HEK293 (cell line): ENCODE results near the gene CRTAP.

ENCODE experiments used
- HIC1 ChIP-seq: fragments of 450-650 bp; formaldehyde crosslinking; IDR thresholded peaks from 2 replicates; pipeline ENCODE4 v1.5.1; 2016; ENCODE audit warnings: missing biosample characterization, missing genetic modification characterization
- IKZF3 ChIP-seq: fragments of 450-650 bp; IDR thresholded peaks from 2 replicates; pipeline ENCODE4 v1.5.0; 2018; ENCODE audit warnings: missing biosample characterization, mild to moderate bottlenecking, missing genetic modification characterization, moderate library complexity
- KLF10 ChIP-seq: fragments of 450-650 bp; IDR thresholded peaks from 2 replicates; pipeline ENCODE4 v1.5.1; 2018; ENCODE audit warnings: missing biosample characterization, mild to moderate bottlenecking, missing genetic modification characterization
- KLF7 ChIP-seq: fragments of 450-650 bp; formaldehyde crosslinking; IDR thresholded peaks from 2 replicates; pipeline ENCODE4 v1.5.1; 2016; ENCODE audit warnings: missing biosample characterization, missing genetic modification characterization, borderline replicate concordance
- REST ChIP-seq: fragments of 450-650 bp; formaldehyde crosslinking; IDR thresholded peaks from 2 replicates; pipeline ENCODE4 v1.5.1; 2016; ENCODE audit warnings: missing biosample characterization, missing genetic modification characterization
- SP2 ChIP-seq: fragments of 450-650 bp; formaldehyde crosslinking; IDR thresholded peaks from 2 replicates; pipeline ENCODE4 v1.5.1; 2016; ENCODE audit warnings: missing biosample characterization, missing genetic modification characterization
- SP7 ChIP-seq: fragments of 450-650 bp; formaldehyde crosslinking; IDR thresholded peaks from 2 replicates; pipeline ENCODE4 v1.5.1; 2016; ENCODE audit warnings: missing biosample characterization, missing genetic modification characterization
- TCF7L2 ChIP-seq: IDR thresholded peaks from 2 replicates; pipeline ENCODE4 v1.6.1; 2011; ENCODE audit warnings: low read depth, mild to moderate bottlenecking, inconsistent platforms, low read length, moderate library complexity, borderline replicate concordance
- TSHZ1 ChIP-seq: fragments of 450-650 bp; formaldehyde crosslinking; IDR thresholded peaks from 2 replicates; pipeline ENCODE4 v1.5.1; 2016; ENCODE audit warnings: missing biosample characterization, missing genetic modification characterization, borderline replicate concordance
- ZFP69B ChIP-seq: fragments of 450-650 bp; formaldehyde crosslinking; IDR thresholded peaks from 2 replicates; pipeline ENCODE4 v1.5.1; 2016; ENCODE audit warnings: missing biosample characterization, missing genetic modification characterization
- ZNF10 ChIP-seq: fragments of 450-650 bp; formaldehyde crosslinking; IDR thresholded peaks from 2 replicates; pipeline ENCODE4 v1.5.1; 2017; ENCODE audit warnings: missing biosample characterization, missing genetic modification characterization
- ZNF133 ChIP-seq: fragments of 450-650 bp; formaldehyde crosslinking; IDR thresholded peaks from 2 replicates; pipeline ENCODE4 v1.5.1; 2016; ENCODE audit warnings: missing biosample characterization, missing genetic modification characterization
- ZNF2 ChIP-seq: fragments of 450-650 bp; formaldehyde crosslinking; IDR thresholded peaks from 2 replicates; pipeline ENCODE4 v1.5.1; 2016; ENCODE audit warnings: missing biosample characterization, missing genetic modification characterization
- ZNF24 ChIP-seq: fragments of 450-650 bp; formaldehyde crosslinking; IDR thresholded peaks from 2 replicates; pipeline ENCODE4 v1.5.1; 2016; ENCODE audit warnings: missing biosample characterization, missing genetic modification characterization
- ZNF354C ChIP-seq: fragments of 450-650 bp; formaldehyde crosslinking; IDR thresholded peaks from 2 replicates; pipeline ENCODE4 v1.5.1; 2016; ENCODE audit warnings: missing biosample characterization, missing genetic modification characterization, low read depth, borderline replicate concordance
- ZNF366 ChIP-seq: fragments of 450-650 bp; formaldehyde crosslinking; conservative IDR thresholded peaks from 2 replicates; pipeline ENCODE4 v1.5.1; 2016; ENCODE audit warnings: missing biosample characterization, missing genetic modification characterization
- ZNF394 ChIP-seq: fragments of 450-650 bp; formaldehyde crosslinking; IDR thresholded peaks from 2 replicates; pipeline ENCODE4 v1.5.1; 2016; ENCODE audit warnings: missing biosample characterization, missing genetic modification characterization, mild to moderate bottlenecking, moderate library complexity, borderline replicate concordance
- ZNF623 ChIP-seq: fragments of 450-650 bp; formaldehyde crosslinking; IDR thresholded peaks from 2 replicates; pipeline ENCODE4 v1.5.1; 2016; ENCODE audit warnings: missing biosample characterization, missing genetic modification characterization
- ZSCAN23 ChIP-seq: fragments of 450-650 bp; formaldehyde crosslinking; IDR thresholded peaks from 2 replicates; pipeline ENCODE4 v1.5.1; 2016; ENCODE audit warnings: missing biosample characterization, missing genetic modification characterization

Gene CRTAP

GRCh38 chr3:33115024-33115768 is 1.4 kb downstream of the CRTAP start (continued):
- peak; percentile 78 for TF ChIP-seq SP7 (tag by site-specific recombination)
- TF ChIP-seq HIC1 (tag by site-specific recombination): peak; percentile 21; the same call in 1 of the 2 replicates
- peak; percentile 68; the same call in 1 of the 2 replicates for TF ChIP-seq IKZF3 (tag by site-specific recombination)
- no peak for TF ChIP-seq KLF7 (tag by site-specific recombination)
- peak; percentile 96 for TF ChIP-seq ZFP69B (tag by site-specific recombination)
- TF ChIP-seq TCF7L2: peak; percentile 80
- TF ChIP-seq KLF10 (tag by site-specific recombination): 0 out of 2 replicates have a peak, but pooled peaks have one; percentile 46
- peak; percentile 34; the same call in 1 of the 2 replicates for TF ChIP-seq ZNF366 (tag by site-specific recombination)
- no peak for TF ChIP-seq TSHZ1
- TF ChIP-seq ZNF2 (tag by site-specific recombination): no peak
- TF ChIP-seq REST: no peak
- no peak for TF ChIP-seq ZNF623 (tag by site-specific recombination)
- TF ChIP-seq ZNF133 (tag by site-specific recombination): no peak
- no peak for TF ChIP-seq ZNF354C (tag by site-specific recombination)
- no peak for TF ChIP-seq ZNF10 (tag by site-specific recombination)
- TF ChIP-seq ZNF394 (tag by site-specific recombination): peak; percentile 42; the same call in 1 of the 2 replicates
- no peak for TF ChIP-seq ZSCAN23 (tag by site-specific recombination)
- 0 out of 2 replicates have a peak, but pooled peaks have one; percentile 48 for TF ChIP-seq ZNF24
- peak; percentile 50 for TF ChIP-seq SP2
